ENCODE measurements around the gene AASS.

- TF ChIP-seq MAX (IDR thresholded peaks at IDR 0.05) (no peak), CTCF (IDR thresholded peaks at IDR 0.05) (peak; percentile 62), POLR2A (IDR thresholded peaks at IDR 0.05; ENCODE audit: low read length) (no peak), REST (IDR thresholded peaks at IDR 0.05) (no peak)
Observed at GRCh38 chr7:122092964-122093797, 50.9 kb downstream of the AASS start.

Measured in A549 (cell line).